ENCODE results near the gene FLRT1. TPM values are rescaled to one million over a fixed set of nuclear protein-coding genes. Genes with fewer than 3 reads are reported as not detected.
A peak's percentile ranks its signal among the peaks of the same experiment; 100 is the strongest.

The FLRT1 gene
- total and polyA plus RNA-seq, 2 experiments from 2014 or later = 0.76 to 1.1 TPM

- TF ChIP-seq ZNF462 (CRISPR knock-in tag; IDR thresholded peaks at IDR 0.05) = no peak
- no peak for TF ChIP-seq EZH2phosphoT487 (IDR thresholded peaks at IDR 0.05; ENCODE audit: unreplicated experiment)
- no peak for TF ChIP-seq CREB1 (CRISPR knock-in tag; IDR thresholded peaks at IDR 0.05; ENCODE audit: low read depth)
- no peak for TF ChIP-seq EZH2 (IDR thresholded peaks at IDR 0.05; ENCODE audit: low read depth, unreplicated experiment)
Measured at GRCh38 chr11:64032050-64032449, 3.7 kb upstream of the FLRT1 start (continued).

GRCh38 chr11:64034411-64034811, 1.3 kb upstream of the FLRT1 start:
- Histone ChIP-seq H3K27ac (ENCODE audit: low read depth) (no peak overlapping the region), H2AFZ (no peak overlapping the region), H4K20me1 (replicated peaks; ENCODE audit: insufficient read depth) (no peaks in the 10 kb centered on the region; the same call in 1 of the 2 replicates), H3K4me2 (peak overlapping the region; percentile 69; the same call in 1 of the 2 replicates), H3K79me2 (replicated peaks; ENCODE audit: insufficient read depth) (no peaks in the 10 kb centered on the region), H3K9me2 (ENCODE audit: insufficient read depth) (no peaks in the 10 kb centered on the region), H3K4me1 (ENCODE audit: insufficient read depth) (peaks cover 25% of the 10 kb centered on the region; the same call in 1 of the 2 replicates), H3K4me3 (peak overlapping the region; percentile 40; the same call in 1 of the 2 replicates), H3F3A (replicated peaks; ENCODE audit: low read depth) (0 out of 2 replicates have a peak, but pooled peaks cover 14% of the 10 kb centered on the region), H3K27me3 (ENCODE audit: insufficient read depth) (peaks cover 96% of the 10 kb centered on the region), H3K36me3 (ENCODE audit: insufficient read depth) (no peaks in the 10 kb centered on the region)
- H3K36me3 Mint-ChIP-seq (ENCODE audit: low read depth) = no peaks in the 10 kb centered on the region
- peaks cover 79% of the 10 kb centered on the region for H3K27me3 Mint-ChIP-seq (ENCODE audit: insufficient read depth, low read depth, poor library complexity)
- no peak overlapping the region for H3K27ac Mint-ChIP-seq
- peak; percentile 81 for DNase-seq (ENCODE audit: low spot score)
- ATAC-seq = peak; percentile 71
- H3K4me3 Mint-ChIP-seq = peak overlapping the region; percentile 83
- peaks cover 22% of the 10 kb centered on the region for H3K4me1 Mint-ChIP-seq
- TF ChIP-seq CTCF (conservative IDR thresholded peaks at IDR 0.05; ENCODE audit: low read depth in 2 of 2) (peak; percentile 49 to 52), POLR2AphosphoS5 (IDR thresholded peaks at IDR 0.05; ENCODE audit: low read depth) (no peak)
- H3K9me3 Mint-ChIP-seq = peaks cover 3% of the 10 kb centered on the region; the same call in 2 of the 3 replicates
